GM23338 (cell line): Measurements from ENCODE around the gene MFAP3L.
A peak's percentile ranks its signal among the peaks of the same experiment; 100 is the strongest.

Experiments used
- CREB1 ChIP-seq: fragments of 250-450 bp; sonication (Bioruptor Pico); IDR thresholded peaks from 2 replicates; pipeline ENCODE4 v1.5.0; 2020; ENCODE audit warnings: low read depth, mild to moderate bottlenecking, moderate library complexity
- EZH2 ChIP-seq: fragments of 200-600 bp; sonication (generic); IDR thresholded peaks from one replicate; pipeline ENCODE4 v1.8.0; 2017; ENCODE audit warnings: antibody characterized with exemption, mild to moderate bottlenecking, low read depth; ENCODE audit not compliant: unreplicated experiment
- EZH2phosphoT487 ChIP-seq: fragments of 200-600 bp; sonication (generic); IDR thresholded peaks from one replicate; pipeline ENCODE4 v1.8.1; 2018; ENCODE audit warnings: antibody characterized with exemption; ENCODE audit not compliant: unreplicated experiment
- POLR2AphosphoS5 ChIP-seq: IDR thresholded peaks from 2 replicates; pipeline ENCODE4 v1.6.1; 2016; ENCODE audit warnings: antibody characterized with exemption, low read depth
- ZNF331 ChIP-seq: fragments of 250-450 bp; sonication (Bioruptor Pico); IDR thresholded peaks from 2 replicates; pipeline ENCODE4 v1.5.0; 2020; ENCODE audit warnings: low read depth, mild to moderate bottlenecking, moderate library complexity
- TF ChIP-seq, protein P1 (sequence below), 2 experiments: fragments of 200-600 bp in 1 of 2; sonication (generic) in 1 of 2; conservative IDR thresholded peaks; 2 replicates each; pipeline versions ENCODE4 v1.5.1 to v1.6.1; 2016 to 2017; ENCODE audit warnings: antibody characterized with exemption in 2 of 2, low read depth in 2 of 2, mild to moderate bottlenecking in 2 of 2, moderate library complexity in 1 of 2

DNA sequence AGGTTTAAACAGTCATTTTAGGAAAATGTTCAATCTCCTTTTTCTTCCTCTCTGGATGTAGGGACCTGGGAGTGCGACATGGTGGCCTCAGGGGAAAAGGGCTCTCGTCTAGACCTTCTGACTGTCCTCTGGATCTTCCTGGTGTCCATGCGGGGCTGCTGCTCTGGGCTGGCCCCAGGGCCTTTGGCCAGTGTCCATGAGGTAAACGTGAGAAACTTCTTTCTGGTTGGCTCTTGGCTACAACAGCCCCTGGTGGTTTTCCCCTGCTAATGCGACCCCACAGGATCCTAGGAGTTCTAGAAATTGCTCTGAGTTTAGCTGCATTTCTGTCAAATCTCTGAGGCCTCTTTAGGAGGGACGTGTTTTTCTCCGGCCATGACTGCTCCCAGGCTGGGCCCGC is 85.7 kb downstream of the MFAP3L start:
- no peak for TF ChIP-seq ZNF331
- TF ChIP-seq, protein P1, sequence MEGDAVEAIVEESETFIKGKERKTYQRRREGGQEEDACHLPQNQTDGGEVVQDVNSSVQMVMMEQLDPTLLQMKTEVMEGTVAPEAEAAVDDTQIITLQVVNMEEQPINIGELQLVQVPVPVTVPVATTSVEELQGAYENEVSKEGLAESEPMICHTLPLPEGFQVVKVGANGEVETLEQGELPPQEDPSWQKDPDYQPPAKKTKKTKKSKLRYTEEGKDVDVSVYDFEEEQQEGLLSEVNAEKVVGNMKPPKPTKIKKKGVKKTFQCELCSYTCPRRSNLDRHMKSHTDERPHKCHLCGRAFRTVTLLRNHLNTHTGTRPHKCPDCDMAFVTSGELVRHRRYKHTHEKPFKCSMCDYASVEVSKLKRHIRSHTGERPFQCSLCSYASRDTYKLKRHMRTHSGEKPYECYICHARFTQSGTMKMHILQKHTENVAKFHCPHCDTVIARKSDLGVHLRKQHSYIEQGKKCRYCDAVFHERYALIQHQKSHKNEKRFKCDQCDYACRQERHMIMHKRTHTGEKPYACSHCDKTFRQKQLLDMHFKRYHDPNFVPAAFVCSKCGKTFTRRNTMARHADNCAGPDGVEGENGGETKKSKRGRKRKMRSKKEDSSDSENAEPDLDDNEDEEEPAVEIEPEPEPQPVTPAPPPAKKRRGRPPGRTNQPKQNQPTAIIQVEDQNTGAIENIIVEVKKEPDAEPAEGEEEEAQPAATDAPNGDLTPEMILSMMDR (conservative IDR thresholded peaks at IDR 0.05; ENCODE audit: low read depth in 2 of 2), result peak; percentile 44 to 60
- TF ChIP-seq EZH2, result no peak
- TF ChIP-seq CREB1 (CRISPR knock-in tag), result no peak
- no peak for TF ChIP-seq EZH2phosphoT487
- TF ChIP-seq POLR2AphosphoS5, result no peak
